HG03432 (cell line): ENCODE results near the gene BMP7.

ENCODE experiments used
- ATAC-seq: cut with Tn5 transposase; IDR thresholded peaks from one replicate; pipeline ENCODE4 v1.9.1; 2021; ENCODE audit warnings: mild to moderate bottlenecking, moderate library complexity; ENCODE audit not compliant: unreplicated experiment

The BMP7 gene

DNA sequence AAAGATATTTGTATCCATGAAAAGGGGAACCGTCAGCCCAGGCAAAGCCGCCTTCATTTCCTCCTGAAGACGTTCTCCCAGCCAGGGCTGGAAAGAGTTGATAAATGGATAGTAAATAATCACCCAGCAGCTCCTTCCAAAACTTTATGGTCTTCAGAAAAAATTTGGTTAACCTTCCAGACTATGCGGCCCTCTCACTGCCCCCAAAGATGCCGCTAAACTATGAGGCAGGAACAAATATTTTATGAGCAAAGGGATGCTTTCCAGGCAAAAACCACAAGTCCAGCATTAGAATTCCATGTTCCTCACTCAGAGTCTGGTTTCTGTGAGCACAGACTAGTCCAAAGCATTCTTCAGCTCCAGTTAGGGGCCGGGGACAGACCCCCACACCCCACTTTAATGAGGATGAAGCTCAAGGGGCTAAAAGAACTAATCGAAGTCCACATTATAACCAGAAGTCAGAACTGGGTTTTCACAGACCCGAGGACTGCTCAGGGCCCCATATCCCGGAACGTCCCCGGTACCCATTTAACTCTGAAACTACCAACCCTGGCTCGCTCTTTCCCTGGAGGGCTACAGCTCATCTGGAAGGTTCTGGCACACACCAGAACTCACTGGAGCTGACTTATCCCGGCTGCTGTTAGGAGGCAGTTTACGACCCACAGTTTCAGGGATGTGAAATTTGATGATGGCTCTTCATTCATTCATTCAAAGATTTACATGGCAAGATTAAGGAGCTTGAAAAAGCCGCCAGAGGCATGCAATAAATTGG lies 29.4 kb downstream of the BMP7 start:
- no peak for ATAC-seq

DNA sequence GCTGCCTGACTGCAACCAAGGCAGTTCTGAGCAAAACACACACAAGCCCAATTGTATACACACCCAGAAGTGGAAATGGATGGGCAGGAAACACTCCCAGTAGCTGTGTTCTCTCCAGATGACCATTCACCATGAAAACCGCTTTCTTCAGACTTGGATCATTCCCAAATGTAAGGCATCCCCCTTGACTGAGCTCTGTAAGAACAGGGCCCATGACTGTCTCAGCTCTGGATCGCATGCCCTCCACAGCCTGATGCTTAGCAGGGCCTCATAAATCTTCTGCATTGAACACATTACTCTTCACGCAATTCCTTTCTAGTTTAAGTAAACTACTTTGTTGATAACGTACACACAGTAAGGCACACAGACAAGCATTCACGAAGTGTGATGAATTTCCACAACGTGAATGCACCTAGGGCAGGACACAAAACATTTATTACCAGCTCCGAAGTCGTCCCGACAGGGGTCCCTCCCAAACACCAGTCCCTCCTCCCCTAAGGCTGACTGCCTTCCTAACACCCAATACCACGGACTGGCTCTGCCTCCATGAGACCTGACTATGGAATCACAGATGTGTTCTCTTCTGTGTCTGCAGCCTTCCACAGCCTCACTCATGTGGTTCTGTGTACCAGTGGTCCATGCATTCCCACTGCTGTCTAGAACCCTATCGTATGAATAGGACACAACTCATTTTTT lies 31.7 kb downstream of the BMP7 start:
- ATAC-seq, result no peak

DNA sequence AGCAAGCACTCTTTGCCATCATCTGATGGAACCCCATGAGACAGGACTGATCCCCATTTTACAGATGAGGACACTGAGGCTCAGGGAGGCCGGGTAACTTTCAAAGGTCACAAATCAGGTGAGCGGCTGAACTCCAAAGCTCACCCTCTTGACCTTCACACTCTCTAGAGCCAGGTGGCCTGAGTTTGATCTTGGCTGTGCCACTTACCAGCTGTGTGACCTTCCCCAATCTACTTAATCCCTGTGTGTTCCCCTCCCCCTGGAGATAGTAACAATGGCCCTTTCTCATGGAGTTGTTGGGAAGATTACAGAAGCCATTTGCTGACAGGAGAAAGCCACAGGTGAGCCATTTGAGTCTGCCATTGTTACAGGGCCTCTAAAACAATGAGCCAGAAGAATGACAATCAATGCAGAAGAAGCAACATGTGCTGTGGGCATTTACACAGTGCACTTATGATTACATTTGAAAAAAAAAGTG lies 34.5 kb downstream of the BMP7 start:
- no peak for ATAC-seq

DNA sequence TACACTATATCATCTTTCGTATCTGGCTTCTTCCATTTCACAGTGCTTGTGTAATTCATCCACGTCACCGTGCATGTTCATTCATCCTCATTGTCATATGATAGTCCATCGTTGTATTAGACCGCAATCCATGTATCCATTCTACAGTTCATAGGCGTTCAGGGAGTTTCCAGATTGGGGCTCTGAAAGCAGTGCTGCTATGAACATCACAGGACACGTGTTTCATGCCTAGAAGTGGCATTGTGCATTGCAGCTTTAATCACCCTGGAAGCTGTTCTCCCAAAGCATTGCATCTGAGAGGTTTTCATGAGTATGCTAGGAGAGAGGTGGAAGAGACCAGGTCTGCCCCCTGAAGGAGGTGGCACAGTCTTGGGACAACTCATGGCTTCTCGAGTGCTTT lies 35.3 kb downstream of the BMP7 start:
- ATAC-seq, result no peak

DNA sequence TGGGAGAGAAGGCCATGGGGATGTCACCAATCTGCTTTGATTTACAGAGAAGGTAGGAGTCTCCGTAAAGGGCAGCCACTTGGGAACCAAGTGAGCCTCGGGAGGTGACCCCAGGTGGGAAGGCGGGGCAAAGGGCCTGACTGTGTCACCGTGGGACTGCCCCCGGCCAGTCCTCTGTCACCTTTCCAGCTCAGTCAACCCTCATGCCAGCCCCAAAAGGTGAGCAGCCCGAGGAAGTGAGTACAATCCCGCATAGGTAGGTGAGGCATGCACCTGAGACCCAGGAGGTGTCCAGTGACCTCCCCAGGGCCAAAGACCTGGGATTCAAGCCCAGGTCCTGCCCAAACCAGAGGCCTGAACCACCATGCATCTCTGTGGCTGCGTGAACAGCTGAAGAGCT lies 36.2 kb downstream of the BMP7 start:
- ATAC-seq, result no peak

DNA sequence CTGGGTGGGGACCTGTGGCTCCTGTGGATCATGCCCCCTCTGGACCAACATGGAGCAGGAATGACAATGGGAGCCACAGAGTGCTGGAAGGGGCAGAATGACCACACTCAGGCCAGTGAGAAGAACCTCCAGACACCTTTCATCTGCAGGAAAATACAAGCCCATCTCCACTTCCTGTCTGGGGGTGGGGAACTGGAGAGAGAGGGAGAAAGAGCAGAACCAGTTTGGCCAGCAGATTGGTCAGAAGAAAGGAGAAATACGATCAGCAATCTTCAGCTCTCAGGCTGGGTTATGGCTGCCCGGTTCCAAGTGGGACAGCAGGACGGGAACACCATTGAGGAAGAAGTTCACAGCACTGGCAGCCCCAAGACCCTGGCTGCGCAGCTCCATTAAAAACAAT lies 37.0 kb downstream of the BMP7 start:
- no peak for ATAC-seq

DNA sequence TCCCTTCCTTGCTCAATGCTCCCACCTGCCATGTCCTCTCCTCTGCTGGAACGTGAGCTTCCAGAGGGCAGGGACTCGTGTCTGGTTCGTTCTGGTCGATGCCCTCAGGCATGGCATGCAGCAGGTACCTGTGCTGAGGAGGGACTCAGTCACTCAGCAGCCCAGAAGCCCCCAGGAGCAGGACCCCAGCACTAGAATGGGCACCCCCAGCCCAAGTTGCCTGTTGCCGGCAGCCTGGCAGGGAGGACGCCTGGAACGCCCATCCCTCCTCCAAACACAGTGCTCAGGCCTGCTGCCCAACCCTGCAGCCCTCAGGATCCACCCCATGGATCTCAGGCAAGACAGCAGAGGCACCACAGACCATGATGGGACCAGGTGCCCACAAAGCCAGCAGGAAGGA lies 40.6 kb downstream of the BMP7 start:
- ATAC-seq, result no peak

DNA sequence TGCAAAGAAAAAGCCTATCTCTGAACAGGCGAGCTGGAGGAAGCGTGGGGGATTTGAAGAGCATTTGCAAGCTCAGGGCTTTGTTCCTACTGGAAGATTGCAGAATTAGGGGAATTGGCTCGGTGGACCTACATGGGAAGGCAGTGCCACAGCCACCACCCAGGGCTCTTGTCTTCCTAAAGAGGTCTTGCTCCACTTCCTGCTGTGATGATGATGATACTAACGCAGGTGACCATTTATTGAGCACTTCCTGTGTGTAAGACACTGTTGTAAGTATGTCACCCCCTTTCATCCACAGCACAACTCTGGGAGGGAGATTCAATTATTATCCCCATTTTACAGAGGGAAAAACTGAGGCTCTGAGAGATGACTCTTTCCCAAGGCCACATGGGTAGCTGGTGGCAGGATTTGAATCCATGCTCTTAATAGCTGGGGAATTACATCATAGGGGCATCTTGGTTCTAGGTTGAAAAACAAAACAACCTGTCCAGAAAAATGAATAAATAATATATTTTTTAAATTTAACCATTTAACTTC lies 41.2 kb downstream of the BMP7 start:
- no peak for ATAC-seq

DNA sequence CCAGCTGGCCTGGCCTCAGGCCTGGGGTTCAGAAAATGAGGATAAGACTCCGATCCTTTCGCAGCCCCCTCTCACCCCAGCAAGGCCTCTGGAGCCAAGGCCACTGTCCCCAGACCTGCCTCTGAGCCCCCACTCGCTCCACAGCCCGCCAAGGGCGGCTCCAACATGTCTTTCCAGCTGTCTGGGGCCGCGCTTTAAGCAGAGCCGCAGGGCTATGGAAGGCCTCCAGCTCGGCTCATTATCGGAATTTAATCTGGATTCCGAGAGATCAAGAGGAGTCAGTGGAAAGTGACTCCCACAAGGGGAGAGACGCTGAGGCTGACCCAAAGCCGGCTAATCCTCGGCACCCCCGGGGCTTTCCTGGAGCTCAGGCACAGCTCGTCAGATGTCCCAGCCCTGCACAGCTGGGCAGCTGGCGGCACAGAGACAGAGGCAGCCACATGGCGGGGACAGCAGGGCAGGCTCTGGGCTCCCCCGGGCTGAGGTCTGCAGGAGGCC lies 41.8 kb downstream of the BMP7 start:
- no peak for ATAC-seq

DNA sequence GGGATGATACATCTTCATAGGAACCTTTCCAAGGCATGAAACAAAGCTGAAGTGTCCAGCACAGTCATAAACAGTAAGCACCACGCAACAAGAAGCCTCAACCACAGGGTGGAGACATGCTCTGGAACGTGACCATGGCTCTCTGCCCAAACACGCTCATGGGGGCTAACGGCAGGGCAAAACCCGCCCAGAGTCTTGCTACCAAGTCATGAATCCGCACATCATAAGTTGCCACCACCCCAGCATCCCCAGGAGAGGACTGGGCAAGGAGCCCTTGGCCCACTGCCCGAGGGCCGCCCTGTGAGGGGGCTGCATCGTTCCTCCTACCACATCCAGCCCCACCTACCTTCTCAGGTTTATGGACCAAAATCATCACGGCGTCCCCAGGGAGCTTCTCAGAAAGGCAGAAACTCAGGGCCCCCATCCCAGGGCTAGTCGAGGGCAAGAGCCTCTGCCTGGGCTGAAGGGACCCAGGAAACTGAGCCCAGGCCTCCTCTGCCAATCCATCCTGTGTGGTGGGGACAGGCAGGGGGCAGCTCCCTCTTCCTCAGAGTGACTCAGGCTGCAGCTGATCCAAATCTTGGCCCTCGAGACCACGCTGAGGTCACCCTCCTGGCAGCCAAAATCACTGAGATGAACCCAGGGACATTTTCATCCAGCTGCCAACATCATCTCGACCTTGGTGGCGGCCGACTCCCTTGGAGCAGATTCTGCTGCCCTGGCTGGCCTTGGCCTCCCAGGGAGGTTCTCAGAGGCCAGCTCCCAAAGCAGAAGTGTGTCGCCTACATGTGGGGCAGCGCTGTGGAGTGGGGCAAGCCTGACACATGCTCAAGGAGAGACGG lies 42.6 kb downstream of the BMP7 start:
- no peak for ATAC-seq

DNA sequence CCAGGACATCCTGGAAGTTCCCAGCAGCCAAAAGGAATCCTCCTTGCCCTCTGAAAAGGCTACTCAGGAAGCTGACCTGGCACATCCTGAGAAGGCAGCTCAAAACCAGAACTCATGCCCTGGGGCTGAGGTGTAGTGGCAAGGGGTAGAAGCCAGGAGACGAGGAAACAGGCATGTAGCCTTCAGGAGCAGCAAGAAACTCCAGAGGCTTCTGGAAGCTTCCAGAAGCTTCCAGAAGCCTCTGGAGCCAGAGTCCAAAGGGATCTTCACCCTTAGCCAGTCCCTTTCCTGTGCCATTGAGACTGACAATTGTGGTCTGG lies 43.9 kb downstream of the BMP7 start:
- ATAC-seq, result no peak

DNA sequence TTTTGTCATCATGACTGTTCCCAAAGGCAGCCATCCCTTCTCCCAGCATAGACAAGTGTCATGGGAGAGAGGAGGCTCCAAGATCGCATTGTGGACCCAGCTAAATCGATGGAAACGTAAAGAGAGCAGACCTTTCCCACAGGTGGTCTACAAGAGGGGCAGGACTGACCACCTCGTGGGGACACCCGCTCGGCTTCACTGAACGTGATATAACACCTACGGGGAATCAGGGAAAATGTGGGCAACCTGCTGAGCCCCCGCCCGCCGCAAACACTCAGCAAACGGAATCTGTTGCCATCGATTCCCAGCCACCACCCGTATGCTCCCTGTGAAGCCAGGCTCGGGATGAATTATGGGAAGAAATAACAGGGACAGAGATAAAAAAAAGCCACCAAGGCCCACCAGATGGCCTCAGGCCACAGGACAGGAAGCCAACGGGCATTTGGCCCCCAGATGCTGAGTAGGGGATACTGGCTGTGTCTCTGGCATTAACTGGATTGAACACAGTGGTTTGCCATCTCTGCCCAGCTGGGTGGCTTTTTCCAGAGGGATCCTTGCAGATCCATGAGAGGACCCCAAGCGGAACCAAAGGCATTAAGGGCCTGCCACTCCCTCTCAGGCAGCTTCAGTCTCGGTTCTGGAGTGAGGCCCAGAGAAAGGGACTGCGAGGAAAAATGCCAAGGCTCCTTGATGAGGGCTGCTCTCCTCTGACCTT lies 44.4 kb downstream of the BMP7 start:
- ATAC-seq, result no peak

DNA sequence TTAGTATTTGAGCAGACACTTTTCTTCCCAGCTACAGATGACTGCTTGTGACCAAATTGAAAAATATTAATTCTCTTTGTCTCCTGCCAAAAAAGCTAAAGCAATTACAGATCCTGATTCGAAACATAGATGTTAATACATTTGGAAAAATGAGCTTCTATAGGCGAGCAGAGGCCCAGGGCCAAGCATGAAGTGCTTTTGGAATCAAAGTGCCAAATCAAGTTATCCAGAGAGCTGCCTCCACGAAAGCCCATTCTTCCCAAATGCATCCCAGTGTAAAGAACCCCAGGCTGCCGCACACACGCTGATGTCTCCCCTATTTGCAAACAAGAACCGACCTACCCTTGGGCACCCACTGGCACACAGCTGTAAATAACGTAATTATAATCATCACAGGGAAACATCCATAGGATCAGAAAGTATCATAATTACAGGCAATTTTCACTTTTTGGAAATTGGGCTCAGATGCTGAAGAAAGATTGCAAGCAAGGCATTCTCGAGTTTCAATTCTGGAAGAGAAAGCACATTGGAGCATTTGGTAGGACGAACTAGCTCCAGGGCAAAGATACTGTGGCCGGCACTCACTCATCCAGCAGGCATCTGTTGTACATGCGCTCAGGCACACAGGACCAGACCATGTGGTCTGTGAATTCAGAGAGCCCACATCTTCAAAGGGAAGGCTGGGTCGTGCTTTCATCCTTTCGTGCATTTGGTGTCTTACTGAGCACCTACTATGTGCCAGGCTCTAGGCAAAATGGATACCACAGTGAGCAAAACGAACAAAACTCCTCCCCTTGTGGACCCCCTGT lies 45.9 kb downstream of the BMP7 start:
- ATAC-seq, result no peak

DNA sequence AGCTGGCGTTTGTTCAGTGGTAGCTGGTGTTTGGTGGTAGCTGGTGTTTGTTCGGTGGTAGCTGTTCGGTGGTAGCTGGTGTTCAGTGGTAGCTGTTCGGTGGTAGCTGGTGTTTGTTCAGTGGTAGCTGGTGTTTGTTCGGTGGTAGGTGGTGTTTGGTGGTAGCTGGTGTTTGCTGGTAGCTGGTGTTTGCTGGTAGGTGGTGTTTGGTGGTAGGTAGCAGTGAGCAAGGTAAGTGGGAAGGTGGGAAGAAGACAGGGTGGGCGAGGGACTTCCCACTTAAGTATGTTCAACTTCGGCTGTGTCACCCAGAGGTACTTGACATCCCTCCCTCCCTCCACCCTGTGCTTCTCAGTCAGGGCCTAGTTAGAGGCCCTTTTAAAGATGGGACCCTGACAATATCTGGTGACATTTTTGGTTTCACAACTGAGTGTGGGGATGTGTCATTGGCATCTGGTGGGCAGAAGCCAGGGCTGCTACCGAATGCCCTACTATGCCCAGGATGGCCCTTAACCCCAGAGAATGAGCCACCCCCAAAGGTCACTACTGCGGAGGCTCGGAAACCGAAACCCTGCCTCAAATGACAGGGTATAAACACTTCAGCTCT lies 47.3 kb downstream of the BMP7 start:
- no peak for ATAC-seq

DNA sequence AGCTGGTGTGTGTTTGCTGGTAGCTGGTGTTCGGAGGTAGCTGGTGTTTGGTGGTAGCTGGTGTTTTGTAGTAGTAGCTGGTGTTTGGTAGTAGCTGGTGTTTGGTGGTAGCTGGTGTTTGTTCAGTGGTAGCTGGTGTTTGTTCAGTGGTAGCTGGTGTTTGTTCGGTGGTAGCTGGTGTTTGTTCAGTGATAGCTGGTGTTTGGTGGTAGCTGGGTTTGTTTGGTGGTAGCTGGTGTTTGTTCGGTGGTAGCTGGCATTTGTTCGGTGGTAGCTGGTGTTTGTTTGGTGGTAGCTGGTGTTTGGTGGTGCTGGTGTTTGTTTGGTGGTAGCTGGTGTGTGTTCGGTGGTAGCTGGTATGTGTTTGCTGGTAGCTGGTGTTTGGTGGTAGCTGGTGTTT lies 48.0 kb downstream of the BMP7 start:
- ATAC-seq, result no peak

DNA sequence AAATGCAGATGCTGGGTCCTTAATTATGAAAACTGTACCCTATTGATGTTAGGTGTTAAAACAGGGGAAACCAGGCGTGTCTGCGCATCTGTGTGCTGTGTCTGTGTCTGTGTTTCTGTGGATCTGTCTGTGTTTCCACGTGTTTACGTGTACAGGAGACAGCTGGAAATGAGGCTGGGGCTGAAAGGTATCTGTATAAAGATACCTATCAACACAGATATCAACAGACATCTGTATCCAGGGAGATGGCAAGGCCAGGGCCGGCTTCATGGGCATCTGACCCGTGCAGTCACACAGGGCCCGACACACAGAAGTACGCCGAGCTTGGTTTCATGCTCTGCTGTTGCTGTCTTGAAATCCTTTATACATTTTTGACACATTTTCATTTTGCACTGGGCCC lies 48.6 kb downstream of the BMP7 start:
- no peak for ATAC-seq

DNA sequence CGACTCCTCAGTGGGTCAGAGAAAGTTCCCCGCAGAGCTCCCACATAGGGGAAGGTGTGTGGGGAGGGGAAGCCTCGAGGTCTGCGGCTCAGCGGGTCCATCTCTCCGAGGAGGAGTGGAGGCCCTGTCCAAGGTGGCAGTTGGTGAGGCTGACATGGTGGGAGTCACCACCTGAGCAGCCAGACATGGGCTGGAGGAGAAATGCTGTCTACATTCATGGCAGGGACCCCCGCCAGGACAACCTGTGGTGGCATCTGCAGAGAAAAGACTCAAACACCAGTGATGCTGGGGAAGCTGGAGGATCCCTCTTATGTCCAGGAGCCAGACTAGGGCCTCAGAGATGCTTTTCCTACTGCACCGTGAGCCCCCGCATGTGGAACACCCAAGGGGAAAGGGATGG lies 49.8 kb downstream of the BMP7 start:
- ATAC-seq, result no peak

DNA sequence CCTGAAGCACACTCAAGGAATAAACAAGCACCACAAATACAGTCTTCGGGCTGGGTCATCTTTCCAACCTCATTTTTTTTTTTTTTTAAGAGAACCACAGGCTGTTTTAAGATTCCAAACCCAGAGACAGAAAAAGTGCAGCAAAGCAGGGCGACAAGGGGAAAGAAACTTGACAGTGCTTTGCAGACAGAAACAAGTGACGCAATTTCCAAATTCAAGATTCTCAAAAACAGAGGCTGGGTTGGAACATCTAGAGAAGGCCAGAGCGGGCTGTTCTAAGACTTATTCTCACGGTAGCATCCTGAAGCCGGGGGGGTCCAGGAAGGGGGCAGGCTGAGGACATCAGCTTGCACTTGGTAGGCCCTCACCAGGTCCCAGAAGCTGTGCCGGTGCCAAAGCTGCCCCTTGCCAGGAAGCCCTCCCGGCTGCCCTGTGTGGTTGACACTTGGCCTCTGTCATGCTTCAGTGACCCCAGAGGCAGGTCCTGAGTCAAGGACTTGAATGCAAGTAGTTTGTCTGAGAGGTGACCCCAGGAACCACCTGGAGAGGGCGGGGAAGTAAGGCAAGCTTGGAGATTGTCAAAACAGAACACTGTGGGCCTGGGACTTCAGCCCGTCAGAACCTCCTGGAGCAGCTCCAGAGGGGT lies 50.5 kb downstream of the BMP7 start:
- no peak for ATAC-seq

DNA sequence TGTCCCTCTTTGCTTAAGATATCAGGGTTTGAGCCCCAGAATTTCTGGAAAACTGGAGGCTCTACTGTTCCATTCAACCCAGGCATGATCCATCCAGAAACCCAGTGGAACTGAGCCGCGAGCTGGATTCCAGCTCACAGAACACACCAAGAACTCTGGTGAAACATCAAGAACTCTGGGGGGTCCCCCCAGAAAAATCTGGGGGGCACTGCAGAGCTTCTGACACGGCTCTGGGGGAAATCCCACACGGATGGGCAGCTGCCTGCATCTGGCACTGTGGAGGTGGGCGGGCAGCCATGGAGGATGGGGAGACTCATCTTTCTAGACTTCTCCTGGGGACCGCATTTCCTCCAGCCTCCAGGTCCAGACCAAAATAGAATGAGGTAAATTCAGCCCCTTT lies 51.0 kb downstream of the BMP7 start:
- ATAC-seq, result no peak
